GM19238 (cell line): ENCODE measurements around the gene FZD7.

Source experiments
- DNase-seq: peaks from one replicate; pipeline ENCODE4 v3.0.0; 2011; ENCODE audit warnings: low spot score; ENCODE audit not compliant: insufficient read length

Gene FZD7

DNA sequence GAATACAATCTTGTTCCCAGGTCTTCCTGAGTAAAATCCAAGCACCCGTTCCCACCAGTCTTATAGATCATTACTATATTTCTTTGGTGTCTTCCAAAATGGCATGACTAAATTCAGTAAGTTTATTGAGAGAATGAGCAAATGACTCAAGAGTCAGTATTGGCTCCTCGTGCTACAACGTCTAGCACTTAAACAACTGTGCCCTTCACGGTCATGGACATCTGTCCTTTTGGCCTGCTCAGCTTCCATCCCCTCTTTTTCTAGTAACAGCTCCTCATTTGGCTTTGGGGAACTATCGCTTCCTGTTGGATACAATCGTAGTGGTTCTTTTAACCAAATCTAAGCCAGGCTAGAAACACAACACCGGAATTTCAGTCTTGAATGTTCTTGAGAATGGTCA, 24.1 kb upstream of the FZD7 start:
- no peak for DNase-seq

DNA sequence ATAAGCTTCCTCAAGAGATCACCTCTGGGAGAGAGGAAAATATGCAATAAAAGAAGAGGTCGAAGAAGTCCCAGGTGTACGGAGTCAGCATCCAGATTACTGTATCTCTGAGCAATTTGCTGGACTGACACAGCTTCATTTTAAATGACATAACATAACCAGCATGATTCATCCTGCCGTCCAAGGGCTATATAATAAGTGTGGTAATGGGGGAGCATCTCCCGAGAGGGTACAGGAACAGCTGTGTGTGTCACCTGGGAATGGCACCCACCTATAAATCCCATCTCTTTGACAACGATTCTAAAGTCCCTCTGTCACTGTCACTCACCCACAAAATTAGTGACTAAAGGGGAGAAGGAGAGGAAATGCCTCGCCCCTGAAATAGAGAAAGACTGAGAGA, 19.3 kb upstream of the FZD7 start:
- DNase-seq = no peak

DNA sequence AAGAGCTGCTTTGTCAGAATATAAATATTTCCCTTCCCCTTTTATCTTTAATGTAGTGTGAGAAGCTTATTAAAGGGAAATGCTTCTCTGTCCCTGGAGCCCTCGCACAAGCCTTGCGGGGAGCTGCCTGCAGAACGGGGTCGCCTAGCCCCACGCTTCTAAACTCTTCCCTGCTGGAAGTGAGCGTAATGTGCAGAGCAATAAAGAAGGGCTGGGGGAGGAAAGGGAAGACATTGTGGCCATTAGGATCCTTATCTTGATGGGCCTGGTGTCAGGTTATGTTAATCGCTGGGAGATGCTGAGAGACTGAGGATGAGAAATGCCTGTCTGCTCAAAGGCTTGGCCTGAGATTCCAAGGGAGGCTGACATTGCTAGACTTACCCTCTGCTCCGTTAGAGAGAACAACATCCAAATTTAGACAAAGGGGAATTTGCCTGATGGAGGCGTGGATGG, 18.9 kb upstream of the FZD7 start:
- DNase-seq = no peak

DNA sequence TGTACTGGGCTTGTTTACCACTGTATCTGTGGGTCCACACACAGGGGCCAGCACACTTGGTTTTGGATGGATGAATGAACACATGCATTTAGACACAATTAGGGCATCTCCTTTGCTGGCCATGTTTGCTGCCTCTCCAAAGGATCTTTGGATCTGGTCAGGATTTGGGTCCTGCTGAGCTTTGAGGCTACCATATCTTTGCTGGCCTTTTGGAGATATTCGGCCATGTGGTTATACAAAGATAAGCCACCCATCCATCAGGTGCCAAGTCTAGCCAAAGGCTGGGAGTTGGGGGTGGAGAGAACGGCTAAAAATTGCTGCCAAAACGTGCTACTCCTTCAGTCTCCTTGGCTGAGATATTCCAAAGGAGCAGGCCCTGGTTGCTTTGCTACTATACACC, 18.2 kb upstream of the FZD7 start:
- no peak for DNase-seq

DNA sequence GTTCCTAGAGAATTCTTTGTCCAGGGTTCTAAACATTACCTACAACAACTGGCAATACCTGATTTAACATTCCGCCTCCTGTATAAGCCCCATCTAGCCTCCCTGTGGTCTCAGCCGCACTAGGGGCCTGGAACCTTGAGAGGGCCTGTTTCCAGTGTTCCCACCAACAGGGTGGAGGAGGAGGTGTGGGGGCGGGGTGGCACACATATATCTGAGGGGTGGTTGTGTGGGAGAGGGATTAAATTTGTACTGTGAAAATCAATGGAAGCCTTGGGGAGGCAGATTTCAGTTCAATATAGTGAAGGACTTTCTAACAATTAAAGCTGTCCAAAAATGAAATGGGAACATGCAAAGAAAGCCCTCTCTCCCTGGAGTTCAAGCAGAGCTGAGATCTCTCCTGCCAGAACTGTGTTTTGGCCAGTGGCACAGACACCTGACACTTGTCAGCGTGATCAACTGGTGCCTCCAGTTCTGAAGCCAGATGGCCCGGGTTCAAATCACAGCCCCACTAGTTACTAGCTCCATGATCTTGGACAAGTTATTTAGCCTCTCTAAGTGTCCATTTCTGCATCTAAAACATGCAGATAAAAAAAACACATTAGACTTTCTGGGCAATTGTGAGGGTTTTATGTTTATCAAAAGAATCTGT, 17.0 kb upstream of the FZD7 start:
- no peak for DNase-seq

DNA sequence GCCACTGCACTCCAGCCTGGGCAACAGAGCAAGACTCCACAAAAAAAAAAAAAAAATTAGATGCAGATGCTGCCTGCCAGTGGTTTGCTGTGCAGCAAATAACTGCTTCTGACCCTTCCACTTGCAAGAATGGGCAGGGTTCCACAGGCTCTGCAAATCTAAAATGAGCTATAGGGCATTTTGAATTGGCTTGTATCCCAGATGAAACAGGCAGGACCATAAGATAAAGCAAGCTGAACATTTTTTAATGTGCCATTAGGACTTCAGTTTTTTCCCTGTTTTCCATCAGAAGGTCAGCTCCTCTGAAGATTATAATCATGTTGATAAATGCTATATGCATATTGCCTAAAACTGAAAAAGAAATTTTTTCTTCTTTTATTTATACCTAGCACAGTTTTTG, 15.7 kb upstream of the FZD7 start:
- DNase-seq = no peak

DNA sequence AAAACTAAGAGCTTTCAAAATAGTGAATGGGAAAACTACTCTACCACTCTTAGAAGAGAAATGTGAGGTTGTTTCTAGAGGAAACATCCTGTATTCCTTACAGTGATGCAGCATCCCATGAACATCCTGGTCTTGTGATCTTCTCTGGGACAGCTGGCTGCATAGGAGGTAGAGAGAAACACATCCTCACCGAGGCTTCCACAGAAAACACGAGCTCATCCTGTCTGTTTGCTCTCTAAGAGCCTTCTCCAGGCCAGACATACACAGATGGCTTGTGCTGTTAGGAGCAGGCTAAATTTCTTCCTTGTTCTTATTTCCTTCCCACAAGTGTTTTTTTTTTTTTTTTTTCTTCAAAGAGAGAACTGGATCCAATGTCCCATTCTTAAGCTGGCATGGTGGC, 14.7 kb upstream of the FZD7 start:
- DNase-seq = no peak

DNA sequence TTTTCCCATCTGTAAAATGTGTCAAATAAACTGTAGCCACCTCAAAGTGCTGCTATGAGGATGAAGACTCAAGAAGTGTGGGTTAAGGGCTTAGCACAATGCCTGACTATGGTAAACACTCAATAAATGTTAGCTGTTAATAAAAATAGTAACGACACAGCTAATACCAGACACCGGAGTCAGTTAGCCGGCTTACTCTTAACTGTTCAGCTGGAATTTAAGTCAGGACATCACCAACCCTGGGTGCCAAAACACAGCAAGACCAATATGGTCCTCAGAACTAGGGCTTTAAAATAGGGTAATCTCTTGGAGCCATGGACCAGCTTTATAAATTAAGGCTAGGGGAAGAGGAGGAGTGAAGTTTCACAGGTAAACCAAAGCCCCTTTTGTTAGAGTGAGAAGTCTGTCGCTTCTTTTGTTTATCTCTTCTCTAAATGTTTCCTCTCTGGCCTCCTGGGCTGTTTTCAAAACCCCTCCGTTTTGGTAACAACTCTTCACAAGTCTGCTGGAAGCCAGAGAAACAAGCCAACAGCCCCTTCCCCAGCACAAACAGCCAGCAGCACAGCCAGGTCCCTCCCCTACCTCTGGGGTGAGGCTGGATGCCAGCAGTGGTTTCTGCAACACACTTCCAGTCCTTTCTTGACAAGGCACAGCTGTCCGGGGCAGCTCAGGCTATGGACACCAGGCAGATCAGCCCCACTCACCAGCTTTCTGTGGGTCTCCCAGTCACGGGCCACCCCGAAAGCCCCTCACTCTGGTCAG, 13.8 kb upstream of the FZD7 start:
- no peak for DNase-seq

DNA sequence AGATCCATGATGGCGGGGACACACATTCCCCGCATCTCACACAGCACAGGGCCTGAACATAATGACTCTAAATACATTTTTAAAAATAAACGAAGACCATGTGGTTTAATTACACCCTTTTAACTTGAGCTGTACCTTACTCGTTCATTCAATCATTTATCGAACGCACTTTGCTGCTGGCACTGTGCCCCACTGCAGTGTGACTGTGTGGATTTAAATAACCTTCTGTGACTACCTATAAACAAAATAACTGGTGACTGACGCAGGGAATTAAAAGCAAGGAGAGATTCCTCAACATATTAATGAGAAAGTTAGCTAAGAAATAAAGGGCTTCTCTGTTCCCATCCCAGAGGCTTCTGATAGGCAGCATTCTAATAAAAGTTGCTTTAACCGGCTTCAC, 10.9 kb upstream of the FZD7 start:
- no peak for DNase-seq

DNA sequence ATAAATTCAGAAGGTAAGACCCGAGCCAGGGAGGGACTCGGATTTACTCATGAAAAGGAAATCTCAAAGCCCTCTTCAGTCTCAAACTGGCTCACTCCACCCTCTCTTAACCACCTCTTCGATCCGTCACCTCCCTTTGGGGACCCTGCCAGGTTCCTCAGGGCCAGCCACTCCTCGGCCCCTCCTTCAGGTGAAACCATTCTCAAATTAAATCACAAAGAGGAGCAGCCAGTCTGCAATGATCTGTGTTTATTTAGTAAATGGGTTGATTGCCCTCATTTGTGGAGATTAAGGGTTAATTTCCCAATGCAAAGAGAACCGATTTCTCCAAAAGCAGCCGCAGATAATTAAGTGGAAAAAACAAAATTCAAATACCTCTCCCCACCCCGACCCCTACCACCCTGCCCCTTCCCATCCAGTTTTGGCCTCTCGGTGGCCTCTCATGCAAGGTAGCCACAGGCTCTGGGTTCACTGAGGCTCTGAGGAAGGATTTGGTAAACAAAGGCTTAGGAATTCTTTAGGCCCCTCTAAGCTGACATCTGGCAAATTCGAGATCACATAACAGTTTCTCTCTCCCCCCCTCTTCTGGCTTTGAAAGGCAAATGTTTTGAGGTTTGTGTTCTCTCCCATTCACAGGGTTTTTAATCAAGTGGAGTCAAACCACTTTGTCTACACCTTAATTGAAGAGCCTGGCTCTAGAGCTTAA, 10.3 kb upstream of the FZD7 start:
- DNase-seq = no peak

DNA sequence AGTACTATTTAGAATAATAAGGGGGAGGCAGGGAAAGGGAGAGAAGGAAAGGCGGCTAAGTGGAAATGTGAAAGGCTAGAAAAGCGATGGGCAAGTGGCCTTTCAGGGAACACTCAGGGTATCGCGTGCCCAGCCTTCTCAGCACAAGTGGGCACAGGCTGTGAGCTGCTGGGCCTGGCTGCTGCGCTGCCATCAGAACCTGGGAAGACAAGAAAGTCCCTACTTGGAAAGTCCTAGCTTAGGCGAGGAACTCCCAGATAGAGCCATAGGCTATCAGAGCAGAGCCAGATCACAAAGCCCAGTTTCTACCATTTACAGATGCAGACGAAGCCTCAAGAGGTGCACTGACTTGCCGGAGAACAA, 9.8 kb upstream of the FZD7 start:
- DNase-seq = no peak

DNA sequence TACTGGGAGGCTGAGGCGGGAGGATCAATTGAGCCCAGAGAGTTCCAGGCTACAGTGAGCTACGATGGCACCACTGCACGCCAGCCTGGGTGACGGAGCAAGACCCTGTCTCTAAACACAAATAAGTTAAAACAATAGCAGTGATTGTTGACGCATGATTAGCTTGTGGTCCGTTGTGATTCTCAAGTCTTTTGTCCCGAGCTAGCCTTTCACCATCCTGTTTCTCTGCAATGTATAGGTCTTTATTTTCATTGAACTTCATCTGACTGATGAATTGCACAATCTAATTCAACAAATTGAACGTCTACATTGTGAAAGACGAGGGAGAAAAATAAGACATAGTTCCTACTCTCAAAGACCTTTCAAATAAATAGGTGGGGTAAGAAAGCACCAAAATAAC, 8.8 kb upstream of the FZD7 start:
- no peak for DNase-seq

DNA sequence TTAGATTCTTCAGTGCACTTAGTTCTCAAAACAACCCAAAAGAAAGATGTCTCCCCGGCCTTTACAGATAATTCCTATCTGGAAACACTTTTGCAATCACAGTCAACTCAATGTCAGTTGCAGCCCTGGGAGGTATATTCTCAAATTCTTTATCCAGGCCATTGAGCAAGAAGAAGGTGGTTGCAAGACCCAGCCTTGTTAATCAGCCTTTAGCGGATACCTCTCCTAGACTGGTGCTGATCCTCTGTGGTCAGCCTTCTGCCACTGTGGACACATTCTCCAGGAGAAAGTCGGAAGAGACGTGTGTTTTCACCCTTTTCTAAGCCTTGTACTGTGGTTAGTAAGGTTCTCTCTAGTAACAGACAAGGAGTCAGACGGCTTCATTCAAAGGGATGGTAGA, 7.8 kb upstream of the FZD7 start:
- no peak for DNase-seq

DNA sequence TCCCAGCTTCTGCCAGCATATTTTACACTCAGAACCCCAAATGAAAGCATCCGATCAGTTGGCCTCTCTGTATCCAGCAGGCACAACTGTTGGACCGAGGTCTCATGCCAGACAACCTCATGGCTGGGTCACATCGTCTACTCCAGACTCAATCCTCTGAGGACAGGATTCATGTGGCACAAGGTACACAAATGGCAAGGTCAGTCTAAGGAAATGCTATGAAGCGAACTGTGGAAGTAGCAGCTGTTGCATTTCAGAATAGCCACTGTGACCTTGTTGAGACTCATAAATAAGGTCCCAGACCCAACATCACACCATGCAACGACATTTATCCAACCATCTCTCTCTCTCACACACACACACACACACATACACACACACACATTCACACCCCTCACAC, 7.1 kb upstream of the FZD7 start:
- DNase-seq = no peak

DNA sequence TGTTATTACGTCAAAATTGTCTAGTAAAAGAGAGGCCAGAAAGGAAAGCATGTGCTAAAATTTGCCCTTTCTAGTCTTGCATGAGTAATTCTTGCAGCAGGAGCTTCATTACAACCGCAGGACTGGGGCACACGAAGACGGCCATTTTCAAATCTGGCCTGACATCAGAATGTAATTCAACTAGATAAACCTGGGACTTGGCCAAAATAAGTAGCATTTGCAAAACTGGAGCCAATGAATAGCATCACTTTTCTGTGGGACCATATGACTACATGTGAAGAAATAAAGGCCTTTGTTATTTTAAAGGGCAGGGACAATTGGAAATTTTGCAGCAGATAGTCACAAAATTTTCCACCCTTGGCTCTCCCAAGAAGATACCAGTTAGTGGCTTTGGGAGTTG, 3.0 kb upstream of the FZD7 start:
- DNase-seq = no peak

DNA sequence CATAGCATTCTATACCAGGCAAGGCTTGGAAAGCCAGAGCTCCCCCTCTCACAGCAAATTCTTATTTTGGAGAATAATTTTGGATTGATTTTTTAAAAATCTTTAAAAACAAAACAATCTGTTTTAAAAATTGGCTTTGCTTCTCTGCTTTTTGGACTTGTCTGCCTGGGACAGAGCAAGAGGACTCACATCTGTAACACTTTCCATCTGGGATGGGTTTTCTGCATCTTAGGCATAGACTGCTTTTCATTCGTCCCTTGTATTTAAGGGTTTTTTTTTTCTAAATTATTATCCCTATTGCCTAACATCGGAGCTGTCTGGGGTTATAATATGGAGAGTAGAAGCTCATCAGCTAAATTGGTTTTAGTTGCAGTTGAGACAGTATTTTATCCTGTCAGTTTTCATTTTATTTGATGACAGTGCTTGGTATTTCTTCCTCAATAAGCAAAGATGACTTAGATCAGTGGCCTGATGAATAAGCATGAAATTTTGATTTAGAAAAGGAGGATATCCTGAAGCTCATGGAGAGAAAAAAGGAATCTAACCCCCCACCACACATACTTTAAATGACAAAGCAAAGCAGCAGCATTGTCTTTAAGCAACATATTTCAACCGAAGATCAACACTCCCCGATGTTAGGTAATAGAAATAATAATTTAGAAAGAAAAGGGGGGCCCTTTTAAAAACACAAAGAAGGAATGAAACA, 2.3 kb upstream of the FZD7 start:
- DNase-seq = no peak

DNA sequence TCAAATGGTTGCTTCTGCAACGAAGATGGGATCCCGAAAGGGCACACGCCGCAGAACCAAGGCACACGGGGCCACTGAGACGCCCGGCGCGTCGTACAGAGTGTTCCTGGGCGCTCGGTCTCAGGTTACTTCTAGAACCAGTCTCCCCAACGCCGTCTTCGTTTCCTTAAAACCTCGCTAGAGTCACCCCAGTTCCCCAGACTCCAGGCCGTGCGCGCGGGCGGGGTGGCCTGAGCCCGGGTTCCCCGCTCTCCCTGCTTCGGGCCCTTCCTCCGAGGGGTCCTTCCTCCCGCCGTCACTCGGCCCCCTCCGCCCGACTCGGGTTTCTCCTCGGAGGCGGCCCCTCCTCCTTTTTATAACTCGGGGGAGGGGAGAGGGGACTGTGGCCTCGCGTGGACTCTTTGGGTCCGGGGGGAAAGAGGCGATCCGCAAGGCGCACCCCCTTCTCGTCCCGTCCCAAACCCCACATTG, 774 bp upstream of the FZD7 start:
- DNase-seq = peak; percentile 22

DNA sequence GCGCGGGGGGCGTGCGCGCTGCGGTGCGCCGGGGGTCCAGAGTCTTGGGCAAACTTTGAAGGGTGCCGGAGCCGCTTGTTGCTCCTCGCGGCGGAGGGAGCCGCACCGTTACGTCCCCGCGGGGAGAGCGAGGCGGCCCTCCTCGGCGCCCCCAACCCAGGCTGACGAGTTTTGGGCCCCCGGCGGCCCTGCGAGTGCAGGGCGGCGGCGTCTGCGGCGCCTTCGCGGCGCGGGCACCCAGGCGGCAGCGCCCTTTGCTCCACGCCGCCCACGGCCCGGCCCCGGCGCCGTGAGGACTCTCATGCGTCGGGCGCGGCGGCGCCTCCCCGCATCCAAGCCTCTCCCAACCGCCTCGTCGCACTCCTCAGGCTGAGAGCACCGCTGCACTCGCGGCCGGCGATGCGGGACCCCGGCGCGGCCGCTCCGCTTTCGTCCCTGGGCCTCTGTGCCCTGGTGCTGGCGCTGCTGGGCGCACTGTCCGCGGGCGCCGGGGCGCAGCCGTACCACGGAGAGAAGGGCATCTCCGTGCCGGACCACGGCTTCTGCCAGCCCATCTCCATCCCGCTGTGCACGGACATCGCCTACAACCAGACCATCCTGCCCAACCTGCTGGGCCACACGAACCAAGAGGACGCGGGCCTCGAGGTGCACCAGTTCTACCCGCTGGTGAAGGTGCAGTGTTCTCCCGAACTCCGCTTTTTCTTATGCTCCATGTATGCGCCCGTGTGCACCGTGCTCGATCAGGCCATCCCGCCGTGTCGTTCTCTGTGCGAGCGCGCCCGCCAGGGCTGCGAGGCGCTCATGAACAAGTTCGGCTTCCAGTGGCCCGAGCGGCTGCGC, 814 bp downstream of the FZD7 start:
- DNase-seq = no peak

DNA sequence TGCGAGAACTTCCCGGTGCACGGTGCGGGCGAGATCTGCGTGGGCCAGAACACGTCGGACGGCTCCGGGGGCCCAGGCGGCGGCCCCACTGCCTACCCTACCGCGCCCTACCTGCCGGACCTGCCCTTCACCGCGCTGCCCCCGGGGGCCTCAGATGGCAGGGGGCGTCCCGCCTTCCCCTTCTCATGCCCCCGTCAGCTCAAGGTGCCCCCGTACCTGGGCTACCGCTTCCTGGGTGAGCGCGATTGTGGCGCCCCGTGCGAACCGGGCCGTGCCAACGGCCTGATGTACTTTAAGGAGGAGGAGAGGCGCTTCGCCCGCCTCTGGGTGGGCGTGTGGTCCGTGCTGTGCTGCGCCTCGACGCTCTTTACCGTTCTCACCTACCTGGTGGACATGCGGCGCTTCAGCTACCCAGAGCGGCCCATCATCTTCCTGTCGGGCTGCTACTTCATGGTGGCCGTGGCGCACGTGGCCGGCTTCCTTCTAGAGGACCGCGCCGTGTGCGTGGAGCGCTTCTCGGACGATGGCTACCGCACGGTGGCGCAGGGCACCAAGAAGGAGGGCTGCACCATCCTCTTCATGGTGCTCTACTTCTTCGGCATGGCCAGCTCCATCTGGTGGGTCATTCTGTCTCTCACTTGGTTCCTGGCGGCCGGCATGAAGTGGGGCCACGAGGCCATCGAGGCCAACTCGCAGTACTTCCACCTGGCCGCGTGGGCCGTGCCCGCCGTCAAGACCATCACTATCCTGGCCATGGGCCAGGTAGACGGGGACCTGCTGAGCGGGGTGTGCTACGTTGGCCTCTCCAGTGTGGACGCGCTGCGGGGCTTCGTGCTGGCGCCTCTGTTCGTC, 1.7 kb downstream of the FZD7 start:
- no peak for DNase-seq

DNA sequence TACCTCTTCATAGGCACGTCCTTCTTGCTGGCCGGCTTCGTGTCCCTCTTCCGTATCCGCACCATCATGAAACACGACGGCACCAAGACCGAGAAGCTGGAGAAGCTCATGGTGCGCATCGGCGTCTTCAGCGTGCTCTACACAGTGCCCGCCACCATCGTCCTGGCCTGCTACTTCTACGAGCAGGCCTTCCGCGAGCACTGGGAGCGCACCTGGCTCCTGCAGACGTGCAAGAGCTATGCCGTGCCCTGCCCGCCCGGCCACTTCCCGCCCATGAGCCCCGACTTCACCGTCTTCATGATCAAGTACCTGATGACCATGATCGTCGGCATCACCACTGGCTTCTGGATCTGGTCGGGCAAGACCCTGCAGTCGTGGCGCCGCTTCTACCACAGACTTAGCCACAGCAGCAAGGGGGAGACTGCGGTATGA, 2.3 kb downstream of the FZD7 start:
- no peak for DNase-seq
